Epithelial cell of esophagus (primary cell): ENCODE measurements around the gene MAFG.

Experiments used
- DNase-seq: peaks from one replicate; pipeline ENCODE4 v3.0.0; 2010; ENCODE audit warnings: low read depth
- H3K4me3 ChIP-seq: 2 replicates; pipeline ENCODE4 v1.5.1; 2011; ENCODE audit warnings: mild to moderate bottlenecking, low read length, control low read depth
- CTCF ChIP-seq: IDR thresholded peaks from 2 replicates; pipeline ENCODE4 v1.5.1; 2011; ENCODE audit warnings: low read depth, mild to moderate bottlenecking, low read length, control low read depth, inconsistent platforms; ENCODE audit not compliant: insufficient read depth; ENCODE audit errors: missing control alignments

MAFG gene

GRCh38 chr17:81901167-81902022 lies 26.1 kb downstream of the MAFG start:
- no peak overlapping the region for H3K4me3 ChIP-seq
- TF ChIP-seq CTCF = no peak

GRCh38 chr17:81900181-81900820 lies 27.2 kb downstream of the MAFG start:
- no peak for TF ChIP-seq CTCF
- no peak overlapping the region for H3K4me3 ChIP-seq
- DNase-seq = peak; percentile 65

More at GRCh38 chr17:81901167-81902022, 26.1 kb downstream of the MAFG start:
- DNase-seq = no peak

GRCh38 chr17:81899514-81900166 lies 27.9 kb downstream of the MAFG start:
- no peak for DNase-seq
- TF ChIP-seq CTCF = no peak
- no peak overlapping the region for H3K4me3 ChIP-seq

GRCh38 chr17:81898885-81899284 lies 28.6 kb downstream of the MAFG start:
- H3K4me3 ChIP-seq = no peak overlapping the region
- no peak for TF ChIP-seq CTCF
- DNase-seq = no peak

GRCh38 chr17:81898029-81898866 lies 29.3 kb downstream of the MAFG start:
- H3K4me3 ChIP-seq = no peak overlapping the region
- TF ChIP-seq CTCF = no peak
- peak; percentile 95 for DNase-seq

GRCh38 chr17:81895400-81895799 lies 32.1 kb downstream of the MAFG start:
- no peak for DNase-seq
- H3K4me3 ChIP-seq = no peak overlapping the region
- TF ChIP-seq CTCF = no peak
